H1 (cell line): ENCODE measurements around the gene MTR. TPM values are rescaled to one million over a fixed set of nuclear protein-coding genes. Genes with fewer than 3 reads are reported as not detected.

ENCODE experiments used
- CTCF ChIA-PET: fragments of 300-600 bp; sonication (Branson Sonifier 250); formaldehyde crosslinking; loops from one replicate; lab custom pipeline; 2021; ENCODE audit not compliant: partially characterized antibody; lab: Charles Lee
- POLR2A ChIA-PET: fragments of 300-600 bp; sonication (Branson Sonifier 250); formaldehyde crosslinking; loops from one replicate; lab custom pipeline; 2021; ENCODE audit warnings: inconsistent platforms; ENCODE audit not compliant: partially characterized antibody; lab: Charles Lee
- DNase-seq, 2 experiments: peaks; one replicate each; pipeline versions ENCODE4 v3.0.0 to v3.0.0-alpha.2; 2010 to 2022; ENCODE audit warnings: low spot score in 2 of 2, low read depth in 1 of 2, mixed read lengths in 1 of 2
- FAIRE-seq: peaks from 2 replicates; lab custom pipeline; 2011; peaks lifted over from hg19 to GRCh38; lab: Jason Lieb, UNC
- H2AFZ ChIP-seq: 2 replicates; pipeline ENCODE4 v1.8.1; 2012; ENCODE audit warnings: low read length, inconsistent platforms
- H2AK5ac ChIP-seq: 2 replicates; pipeline ENCODE4 v1.6.1; 2013; ENCODE audit warnings: low read depth, low read length
- H2BK120ac ChIP-seq: replicated peaks from 2 replicates; pipeline ENCODE3; 2013; ENCODE audit warnings: low read depth, low read length, inconsistent platforms
- H2BK12ac ChIP-seq: 2 replicates; pipeline ENCODE4 v1.6.1; 2013; ENCODE audit warnings: low read depth, low read length
- H2BK15ac ChIP-seq: 2 replicates; pipeline ENCODE4 v1.6.1; 2013; ENCODE audit warnings: low read length
- H2BK20ac ChIP-seq: 2 replicates; pipeline ENCODE4 v1.6.1; 2013; ENCODE audit warnings: low read length
- H2BK5ac ChIP-seq: 2 replicates; pipeline ENCODE4 v1.6.1; 2013; ENCODE audit warnings: low read depth, low read length
- H3K14ac ChIP-seq: 2 replicates; pipeline ENCODE4 v1.6.1; 2013; ENCODE audit warnings: inconsistent platforms; ENCODE audit not compliant: insufficient read length
- H3K18ac ChIP-seq: 2 replicates; pipeline ENCODE4 v1.6.1; 2013; ENCODE audit warnings: low read length; ENCODE audit errors: extremely low read depth
- H3K23ac ChIP-seq: 2 replicates; pipeline ENCODE4 v1.6.1; 2013; ENCODE audit warnings: inconsistent platforms; ENCODE audit not compliant: insufficient read length
- H3K23me2 ChIP-seq: 2 replicates; pipeline ENCODE4 v1.6.1; 2013; ENCODE audit warnings: low read depth, low read length
- H3K27ac ChIP-seq: 2 replicates; pipeline ENCODE4 v1.6.1; 2011; ENCODE audit warnings: low read depth, low read length, inconsistent platforms
- H3K27me3 ChIP-seq, 4 experiments: replicated peaks in 1 of 4; 1 replicate in 1 of 4; 2 replicates in 3 of 4; pipeline versions ENCODE4 v1.6.1 to v1.8.1; 2011 to 2013; ENCODE audit warnings: low read length in 3 of 4, mild to moderate bottlenecking in 3 of 4, inconsistent platforms in 2 of 4, mixed read lengths in 2 of 4, moderate library complexity in 1 of 4; ENCODE audit not compliant: control insufficient read depth in 3 of 4, insufficient read depth in 3 of 4; ENCODE audit errors: extremely low read depth in 1 of 4
- H3K36me3 ChIP-seq, 4 experiments: 2 replicates each; pipeline versions ENCODE4 v1.6.1 to v1.8.1; 2011 to 2013; ENCODE audit warnings: mild to moderate bottlenecking in 4 of 4, low read length in 3 of 4, moderate library complexity in 2 of 4, control low read depth in 1 of 4, inconsistent platforms in 1 of 4; ENCODE audit not compliant: insufficient read depth in 4 of 4, control insufficient read depth in 2 of 4
- H3K4ac ChIP-seq: replicated peaks from 2 replicates; pipeline ENCODE3; 2013; ENCODE audit warnings: low read length, low read depth, mixed read lengths, inconsistent platforms; ENCODE audit not compliant: insufficient read length
- H3K4me1 ChIP-seq, 4 experiments: replicated peaks in 1 of 4; 1 replicate in 1 of 4; 2 replicates in 3 of 4; pipeline versions ENCODE4 v1.6.1 to v1.8.1; 2011 to 2013; ENCODE audit warnings: low read length in 3 of 4, inconsistent platforms in 2 of 4, mixed read lengths in 1 of 4; ENCODE audit not compliant: insufficient read depth in 4 of 4, control insufficient read depth in 3 of 4
- H3K4me2 ChIP-seq, 2 experiments: 2 replicates each; pipeline versions ENCODE4 v1.6.1 to v1.8.1; 2011 to 2013; ENCODE audit warnings: low read depth in 2 of 2, low read length in 2 of 2, control low read depth in 1 of 2, inconsistent platforms in 1 of 2, mild to moderate bottlenecking in 1 of 2; ENCODE audit not compliant: insufficient read depth in 1 of 2
- H3K4me3 ChIP-seq, 4 experiments: fragments of 200-600, 300-600 bp in 1 of 4; sonication (generic), shearing (Covaris generic), sonication (Bioruptor Twin) in 1 of 4; 2 replicates each; pipeline versions ENCODE4 v1.5.1 to v1.8.1; 2011 to 2016; ENCODE audit warnings: low read length in 4 of 4, low read depth in 3 of 4, control low read depth in 2 of 4, inconsistent platforms in 2 of 4, mild to moderate bottlenecking in 2 of 4, mixed read lengths in 1 of 4, moderate library complexity in 1 of 4; ENCODE audit not compliant: insufficient read depth in 2 of 4; ENCODE audit errors: extremely low read depth in 1 of 4
- H3K56ac ChIP-seq: replicated peaks from 2 replicates; pipeline ENCODE3; 2013; ENCODE audit warnings: low read depth, mild to moderate bottlenecking, mixed read lengths, low read length, inconsistent platforms; ENCODE audit not compliant: insufficient read length
- H3K79me1 ChIP-seq: 2 replicates; pipeline ENCODE4 v1.6.1; 2013; ENCODE audit warnings: low read depth, low read length, control low read depth
- H3K79me2 ChIP-seq, 2 experiments: 2 replicates each; pipeline versions ENCODE4 v1.6.1 to v1.8.1; 2012 to 2013; ENCODE audit warnings: low read length in 2 of 2, mild to moderate bottlenecking in 2 of 2, inconsistent platforms in 1 of 2; ENCODE audit not compliant: insufficient read depth in 2 of 2, control insufficient read depth in 1 of 2
- H3K9ac ChIP-seq, 4 experiments: replicated peaks in 1 of 4; 1 replicate in 1 of 4; 2 replicates in 3 of 4; pipeline versions ENCODE4 v1.6.1 to v1.8.1; 2011 to 2013; ENCODE audit warnings: low read depth in 3 of 4, low read length in 3 of 4, control low read depth in 2 of 4, mild to moderate bottlenecking in 2 of 4, moderate library complexity in 2 of 4, inconsistent platforms in 1 of 4; ENCODE audit errors: extremely low read depth in 1 of 4
- H3K9me3 ChIP-seq, 2 experiments: 2 replicates each; pipeline versions ENCODE4 v1.6.1 to v1.8.1; 2012 to 2013; ENCODE audit warnings: mild to moderate bottlenecking in 2 of 2, moderate library complexity in 2 of 2, control low read depth in 1 of 2, inconsistent platforms in 1 of 2, low read depth in 1 of 2, low read length in 1 of 2, mixed read lengths in 1 of 2; ENCODE audit not compliant: insufficient read depth in 2 of 2
- H4K20me1 ChIP-seq, 2 experiments: replicated peaks in 1 of 2; 2 replicates each; pipeline versions ENCODE3 to v1.8.1; 2011 to 2013; ENCODE audit warnings: inconsistent platforms in 2 of 2, low read length in 2 of 2, mild to moderate bottlenecking in 1 of 2; ENCODE audit not compliant: insufficient read depth in 2 of 2, control insufficient read depth in 1 of 2
- H4K5ac ChIP-seq: 2 replicates; pipeline ENCODE4 v1.6.1; 2013; ENCODE audit warnings: low read length, low read depth, mixed read lengths, inconsistent platforms; ENCODE audit not compliant: insufficient read length
- H4K8ac ChIP-seq: 2 replicates; pipeline ENCODE4 v1.8.0; 2013; ENCODE audit warnings: mild to moderate bottlenecking, moderate library complexity, low read length, inconsistent platforms; ENCODE audit not compliant: insufficient read depth; ENCODE audit errors: extremely low read depth
- H4K91ac ChIP-seq: replicated peaks from 2 replicates; pipeline ENCODE3; 2013; ENCODE audit warnings: low read length, mixed read lengths, inconsistent platforms; ENCODE audit not compliant: insufficient read length
- CEBPB ChIP-seq: IDR thresholded peaks from 2 replicates; pipeline ENCODE4 v1.6.1; 2012; ENCODE audit warnings: low read depth, low read length
- CREB1 ChIP-seq: IDR thresholded peaks from 2 replicates; pipeline ENCODE4 v1.6.1; 2012; ENCODE audit warnings: inconsistent platforms
- CTBP2 ChIP-seq: IDR thresholded peaks from 2 replicates; pipeline ENCODE4 v1.7.0; 2011; ENCODE audit warnings: borderline replicate concordance, mild to moderate bottlenecking, moderate library complexity, mixed read lengths, low read length; ENCODE audit not compliant: insufficient read depth, insufficient read length
- FOSL1 ChIP-seq: IDR thresholded peaks from 2 replicates; pipeline ENCODE4 v1.6.1; 2011; ENCODE audit warnings: mild to moderate bottlenecking, low read depth, low read length, moderate library complexity; ENCODE audit not compliant: insufficient read depth
- KDM1A ChIP-seq: fragments of 200-600, 300-600 bp; sonication (generic); IDR thresholded peaks from 2 replicates; pipeline ENCODE4 v1.7.1; 2016; ENCODE audit warnings: mild to moderate bottlenecking, low read length, borderline replicate concordance
- PHF8 ChIP-seq: fragments of 200-600 bp; sonication (generic); conservative IDR thresholded peaks from 2 replicates; pipeline ENCODE4 v1.7.1; 2012; ENCODE audit warnings: low read depth, mild to moderate bottlenecking, inconsistent platforms, low read length, moderate library complexity
- POLR2A ChIP-seq, 2 experiments: IDR thresholded peaks; 1 replicate in 1 of 2; 2 replicates in 1 of 2; pipeline ENCODE4 v1.6.1; 2011; ENCODE audit warnings: low read depth in 2 of 2, low read length in 2 of 2, mild to moderate bottlenecking in 2 of 2; ENCODE audit errors: control extremely low read depth in 1 of 2
- RNF2 ChIP-seq: fragments of 200-900, 300-1000 bp; sonication (generic); IDR thresholded peaks from 2 replicates; pipeline ENCODE4 v1.7.1; 2016; ENCODE audit warnings: borderline replicate concordance, low read depth, mild to moderate bottlenecking, antibody characterized with exemption, low read length; ENCODE audit not compliant: poor library complexity, severe bottlenecking; ENCODE audit errors: missing control alignments
- SIN3A ChIP-seq, 2 experiments: IDR thresholded peaks in 1 of 2; conservative IDR thresholded peaks in 1 of 2; 2 replicates each; pipeline ENCODE4 v1.6.1; 2011 to 2012; ENCODE audit warnings: low read length in 2 of 2, improper control_type of control experiment in 1 of 2, low read depth in 1 of 2, mild to moderate bottlenecking in 1 of 2
- SIRT6 ChIP-seq: IDR thresholded peaks from one replicate; pipeline ENCODE4 v1.7.1; 2012; ENCODE audit warnings: low read length, inconsistent platforms
- SP2 ChIP-seq: IDR thresholded peaks from 2 replicates; pipeline ENCODE4 v1.6.1; 2012; ENCODE audit warnings: mild to moderate bottlenecking, low read length, inconsistent platforms
- TAF7 ChIP-seq: optimal IDR thresholded peaks from 2 replicates; pipeline ENCODE3; 2011; ENCODE audit warnings: low read depth, mild to moderate bottlenecking, inconsistent platforms, low read length, moderate library complexity, borderline replicate concordance
- TCF12 ChIP-seq: IDR thresholded peaks from 2 replicates; pipeline ENCODE4 v1.6.1; 2011; ENCODE audit warnings: low read depth, mild to moderate bottlenecking, low read length
- TEAD4 ChIP-seq: IDR thresholded peaks from 2 replicates; pipeline ENCODE4 v1.6.1; 2012; ENCODE audit warnings: low read depth, low read length, inconsistent platforms, mixed read lengths
- YY1 ChIP-seq: IDR thresholded peaks from 2 replicates; pipeline ENCODE4 v1.6.1; 2011; ENCODE audit warnings: low read depth, mild to moderate bottlenecking, low read length
- WGBS, 2 experiments: shearing (Covaris generic) in 1 of 2; methylation state at CpG; one replicate each; pipeline versions ENCODE4 v1.1.6 to v1.1.7; 2013 to 2015; ENCODE audit warnings: low lambda C conversion rate in 2 of 2, mixed read lengths in 2 of 2, inconsistent platforms in 1 of 2, low coverage in 1 of 2, missing lambda C conversion rate in 1 of 2; ENCODE audit not compliant: insufficient replicate concordance in 2 of 2, insufficient coverage in 1 of 2, insufficient read length in 1 of 2; ENCODE audit errors: extremely low coverage in 1 of 2, missing lambda C conversion rate in 1 of 2; 5-methylcytosine and 5-hydroxymethylcytosine counted together
- polyA plus RNA-seq, 7 experiments: library from polyadenylated mRNA; depleted of rRNA in 3 of 7; stranded (reverse) in 5 of 7; unstranded in 2 of 7; fragments of >200 nt in 5 of 7; fragments of 200-250 nt in 2 of 7; gene quantifications; 1 replicate in 5 of 7; 2 replicates in 1 of 7; 4 replicates in 1 of 7; pipeline versions ENCODE4 v1.2.1 to v1.2.3, GENCODE V29; 2011 to 2013; ENCODE audit warnings: missing spikeins in 2 of 7, mixed read lengths in 2 of 7
- total RNA-seq: library from RNA; stranded (reverse); fragmentation: NEBNext Ultra II Directional; extraction: Animal tissue kit (Norgen Biotek cat#: 25700); gene quantifications from 2 replicates; pipeline ENCODE4 v1.2.1, GENCODE V29; 2021

The MTR gene
- total and polyA plus RNA-seq, 2 of the 8 experiments (the other 6 are each of a cell fraction or from before 2014, with no cell fraction given): 4.8 to 27.4 TPM

- Histone ChIP-seq H3K27me3 (no peaks in the 10 kb centered on the region), H3K18ac (no peak overlapping the region), H3K36me3 (peaks cover 0 to 9% (median 4%) of the 10 kb centered on the region in 4 experiments; a peak in 5 of 8 replicates), H2AK5ac (no peak overlapping the region), H3K9me3 (no peaks in the 10 kb centered on the region), H2BK120ac (no peak overlapping the region), H4K91ac (no peak overlapping the region), H3K27ac (no peak overlapping the region), H4K8ac (no peak overlapping the region), H2BK5ac (no peak overlapping the region), H3K9ac (no peak overlapping the region), H3K23me2 (no peaks in the 10 kb centered on the region), H3K79me1 (no peaks in the 10 kb centered on the region), H4K20me1 (no peaks in the 10 kb centered on the region), H3K79me2 (no peaks in the 10 kb centered on the region), H3K4ac (no peak overlapping the region), H2BK15ac (no peak overlapping the region), H2AFZ (no peak overlapping the region), H2BK12ac (no peak overlapping the region), H3K56ac (no peak overlapping the region), H3K23ac (no peak overlapping the region), H3K4me3 (no peak overlapping the region), H3K4me2 (no peak overlapping the region), H3K4me1 (no peaks in the 10 kb centered on the region), H4K5ac (no peak overlapping the region), H3K14ac (no peak overlapping the region), H2BK20ac (no peak overlapping the region)
- DNase-seq (no peak), FAIRE-seq (no peak)
- ChIA-PET POLR2A (no interaction called here), CTCF (interaction anchor here (1.5 kb wide), 1 partner anchor 10 kb away, joined by 4 read pairs; no protein-coding TSS in a partner anchor)
- 86% methylated on average over 3 of the region's 3 CpGs; no CpG with 5 or more reads in 1 of the 2 experiments for WGBS, 2 experiments
- TF ChIP-seq SP2: no peak
- no peak for TF ChIP-seq SIRT6
- no peak for TF ChIP-seq TAF7
- TF ChIP-seq RNF2: no peak
- TF ChIP-seq YY1: no peak
- no peak for TF ChIP-seq TCF12
- no peak for TF ChIP-seq TEAD4
- no peak for TF ChIP-seq PHF8
- no peak for TF ChIP-seq KDM1A
- TF ChIP-seq CTBP2: no peak
- TF ChIP-seq FOSL1: no peak
- TF ChIP-seq POLR2A (IDR thresholded peaks at IDR 0.05; ENCODE audit: control extremely low read depth in 1 of 2, low read depth in 2 of 2, low read length in 2 of 2): no peak
- no peak for TF ChIP-seq CEBPB
- TF ChIP-seq SIN3A (conservative IDR thresholded peaks at IDR 0.05 in 1 of 2, IDR thresholded peaks at IDR 0.05 in 1 of 2; ENCODE audit: low read depth in 1 of 2, low read length in 2 of 2): no peak
- TF ChIP-seq CREB1: no peak
Observed at GRCh38 chr1:236854605-236854983, 59.5 kb downstream of the MTR start.
